Mammary epithelial cell (primary cell): ENCODE results near the gene GTPBP1.

Experiments used
- CTCF ChIP-seq, 2 donors: IDR thresholded peaks in 1 of 2; conservative IDR thresholded peaks in 1 of 2; 2 replicates each; pipeline ENCODE4 v1.5.1; 2011 to 2012; ENCODE audit warnings: inconsistent platforms in 2 of 2, low read length in 2 of 2, mild to moderate bottlenecking in 2 of 2, control low read depth in 1 of 2, low read depth in 1 of 2; ENCODE audit not compliant: insufficient read depth in 1 of 2; ENCODE audit errors: extremely low read depth in 1 of 2
- EZH2 ChIP-seq: IDR thresholded peaks from 2 replicates; pipeline ENCODE4 v1.6.1; 2012; ENCODE audit warnings: low read length, inconsistent platforms, borderline replicate concordance

- no peak for TF ChIP-seq CTCF (conservative IDR thresholded peaks at IDR 0.05 in 1 of 2, IDR thresholded peaks at IDR 0.05 in 1 of 2; ENCODE audit: extremely low read depth in 1 of 2, insufficient read depth in 1 of 2, low read depth in 1 of 2, low read length in 2 of 2)
- no peak for TF ChIP-seq EZH2
Observed at GRCh38 chr22:38758276-38758945, 52.7 kb downstream of the GTPBP1 start.
